Adipose tissue (tissue), 3 donors: ENCODE results near the gene ERN1. TPM values are rescaled to one million over a fixed set of nuclear protein-coding genes. Genes with fewer than 3 reads are reported as not detected.

ENCODE experiments used
- H3K27ac ChIP-seq: one replicate; pipeline ENCODE4 v1.5.1; 2013; ENCODE audit warnings: low read depth, low read length
- WGBS, 3 donors: extraction: QIAGEN DNeasy Blood & Tissue Kit; methylation state at CpG; one replicate each; pipeline ENCODE4 v1.1.7; 2013; 5-methylcytosine and 5-hydroxymethylcytosine counted together
- polyA plus RNA-seq, 3 donors: library from polyadenylated mRNA; stranded (reverse); fragments of 200-250 nt; gene quantifications; one replicate each; pipeline ENCODE4 v1.2.3, GENCODE V29; 2013
- donor health status: healthy with polysubstance abuse.
- donor health status: Bipolar disorder and iron deficiency.
- donor health status: healthy.

Gene ERN1
- polyA plus RNA-seq, 3 donors = 2.0 to 26.5 (median 9.3) TPM

- H3K27ac ChIP-seq = no peak overlapping the region
- 44 to 84% (median 44%) methylated on average over 13 of the region's 13 CpGs for WGBS, 3 donors
These were observed 123.4 kb downstream of the ERN1 start for GRCh38 chr17:64006361-64007088.

DNA sequence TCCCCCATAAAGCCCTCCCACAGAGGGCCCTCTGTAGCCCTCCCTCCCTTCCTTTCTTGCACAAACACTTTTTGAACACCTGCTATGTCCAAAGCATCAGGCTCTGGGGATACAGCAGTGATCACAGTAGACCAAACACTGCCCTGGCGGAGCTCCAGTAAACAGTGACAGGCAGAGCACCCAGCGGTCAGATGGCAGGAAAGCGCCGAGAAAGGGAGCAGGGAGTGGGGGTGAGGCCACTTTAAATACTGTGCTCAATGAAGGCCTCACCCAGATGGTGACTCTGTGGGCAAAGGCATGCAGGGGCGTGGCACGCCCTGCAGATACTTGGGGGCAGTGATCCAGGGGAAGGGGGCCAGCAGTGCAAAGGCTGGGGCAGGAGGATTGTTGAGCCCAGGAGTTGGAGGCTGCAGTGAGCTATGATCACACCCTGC lies 124.2 kb downstream of the ERN1 start:
- 36 to 54% (median 37%) methylated on average over 6 of the region's 6 CpGs for WGBS, 3 donors

DNA sequence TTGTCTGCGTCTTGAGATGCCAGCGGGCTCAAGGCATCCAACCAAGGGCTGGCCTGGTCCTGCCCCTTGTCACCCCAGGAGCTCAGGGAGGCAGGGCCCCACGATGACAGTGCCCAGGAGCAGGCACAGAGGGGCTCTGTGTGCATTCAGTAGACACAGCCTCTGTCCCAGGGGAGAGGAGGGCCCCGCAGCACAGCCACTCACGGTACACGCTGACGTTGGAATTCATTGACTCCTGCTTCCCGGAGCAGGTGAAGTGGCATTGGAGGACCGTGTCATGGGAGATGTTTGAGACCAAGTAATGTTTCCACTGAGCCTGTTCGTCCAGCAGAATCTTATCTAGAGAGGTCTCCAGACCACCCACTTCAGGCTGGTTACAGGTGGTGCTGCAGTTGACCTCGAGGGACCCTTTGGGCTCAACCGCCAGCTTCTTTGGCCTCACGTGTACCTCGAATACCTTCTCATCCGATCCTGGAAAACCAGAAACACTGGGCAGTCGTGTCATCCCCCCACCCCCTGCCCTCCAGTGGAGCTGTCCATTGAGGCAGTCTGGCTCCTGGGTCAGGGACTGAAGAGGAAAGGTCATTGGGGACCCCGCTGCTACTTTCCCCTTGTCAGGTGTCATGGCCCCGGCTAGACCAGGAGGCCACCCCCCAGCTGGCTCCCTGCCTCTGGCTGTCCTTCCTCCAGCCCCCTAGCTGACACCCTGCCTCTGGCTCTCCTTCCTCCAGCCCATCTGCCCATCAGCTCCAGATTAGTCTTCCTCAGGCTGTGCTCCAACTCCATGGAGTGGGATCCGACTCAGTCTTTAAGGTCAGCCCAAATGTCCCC lies 124.8 kb downstream of the ERN1 start:
- H3K27ac ChIP-seq = no peak overlapping the region
- WGBS, 3 donors = 77 to 78% (median 77%) methylated on average over 19 of the region's 19 CpGs

More for the DNA sequence above, 124.2 kb downstream of the ERN1 start:
- no peak overlapping the region for H3K27ac ChIP-seq

GRCh38 chr17:64004218-64004770 lies 125.7 kb downstream of the ERN1 start:
- no peak overlapping the region for H3K27ac ChIP-seq
- WGBS, 3 donors = 88 to 95% (median 92%) methylated on average over 7 of the region's 7 CpGs

DNA sequence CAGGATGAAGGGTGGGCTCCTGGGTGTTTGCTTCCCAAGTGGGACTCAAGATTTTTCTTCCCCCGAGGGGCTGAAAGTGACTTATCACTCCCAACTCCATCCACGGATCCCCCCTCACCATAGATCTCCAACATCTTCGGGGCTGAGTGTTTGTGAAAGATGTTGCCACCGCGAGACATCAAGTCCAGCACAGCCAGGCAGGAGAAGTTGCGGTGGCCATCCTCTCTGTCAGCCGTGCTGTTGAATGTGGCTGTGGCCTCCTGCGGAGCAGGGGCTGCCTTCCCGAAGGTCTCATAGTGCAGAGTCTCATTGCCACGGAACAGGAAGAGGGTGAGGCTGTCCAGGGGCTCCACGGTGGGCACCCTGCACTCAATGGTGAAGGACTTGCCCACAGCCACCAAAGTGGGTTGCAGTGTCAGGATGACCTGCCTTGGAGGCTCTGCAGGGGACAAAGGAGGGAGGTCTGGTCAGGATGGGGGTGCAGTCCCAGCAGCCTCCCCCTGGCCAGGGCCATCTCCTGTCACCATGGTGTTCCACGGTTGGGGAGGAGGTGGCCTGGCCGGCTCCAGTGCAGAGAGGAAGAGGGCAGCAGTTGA lies 126.3 kb downstream of the ERN1 start:
- 84 to 86% (median 84%) methylated on average over 13 of the region's 13 CpGs for WGBS, 3 donors
- no peak overlapping the region for H3K27ac ChIP-seq

DNA sequence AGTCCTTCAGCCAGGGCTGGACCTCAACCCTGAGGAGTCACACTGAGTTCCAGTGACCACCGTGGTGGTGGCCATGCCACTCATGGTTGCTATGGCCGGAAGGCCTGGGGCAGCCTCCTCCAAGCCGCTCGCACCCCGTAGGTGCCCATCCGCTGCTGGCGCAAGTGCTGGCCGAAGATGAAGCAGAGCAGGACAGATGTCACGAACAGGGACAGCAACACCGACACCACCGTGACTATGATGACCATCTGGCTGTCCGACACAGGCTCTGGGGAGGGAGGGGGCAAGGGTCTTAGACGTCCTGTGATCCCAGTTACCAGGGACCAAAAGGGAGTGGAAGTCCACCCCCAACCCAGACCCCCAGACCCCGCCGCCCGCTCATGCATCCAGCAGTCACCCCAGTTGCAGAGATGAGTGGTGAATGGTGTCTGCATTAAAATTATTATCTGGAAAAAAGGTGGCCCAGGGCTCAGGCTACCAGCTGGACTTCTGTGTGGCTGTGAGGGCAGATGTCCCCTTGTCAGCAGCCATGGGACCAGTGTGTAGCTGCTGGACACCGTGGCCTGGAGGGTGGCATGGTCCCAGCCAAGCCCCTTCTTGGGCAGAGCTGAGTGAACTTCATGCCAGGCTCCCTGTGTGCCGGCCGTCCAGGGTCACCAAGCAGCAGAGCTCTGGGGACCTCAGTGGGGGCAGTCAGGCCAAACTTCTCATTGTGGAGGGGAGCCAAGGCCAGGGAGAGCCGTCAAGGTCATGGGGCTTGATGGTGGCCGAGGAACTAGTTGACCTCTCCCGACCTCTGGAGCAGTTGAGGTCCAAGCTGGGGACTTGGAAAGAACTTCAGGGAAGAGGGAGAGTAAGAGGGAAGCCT lies 127.1 kb downstream of the ERN1 start:
- WGBS, 3 donors = 84 to 91% (median 87%) methylated on average over 21 to 22 of the region's 22 CpGs
- H3K27ac ChIP-seq = no peak overlapping the region

- H3K27ac ChIP-seq = no peak overlapping the region
- WGBS, 3 donors = 60 to 88% (median 64%) methylated on average over 14 of the region's 14 CpGs
These were observed 128.0 kb downstream of the ERN1 start for GRCh38 chr17:64001763-64002529.

GRCh38 chr17:64001091-64001579 lies 128.8 kb downstream of the ERN1 start:
- H3K27ac ChIP-seq = no peak overlapping the region
- WGBS, 3 donors = 72 to 91% (median 80%) methylated on average over 7 of the region's 7 CpGs

GRCh38 chr17:63999680-64000531 lies 130.0 kb downstream of the ERN1 start:
- 80 to 86% (median 83%) methylated on average over 24 to 25 of the region's 25 CpGs for WGBS, 3 donors

DNA sequence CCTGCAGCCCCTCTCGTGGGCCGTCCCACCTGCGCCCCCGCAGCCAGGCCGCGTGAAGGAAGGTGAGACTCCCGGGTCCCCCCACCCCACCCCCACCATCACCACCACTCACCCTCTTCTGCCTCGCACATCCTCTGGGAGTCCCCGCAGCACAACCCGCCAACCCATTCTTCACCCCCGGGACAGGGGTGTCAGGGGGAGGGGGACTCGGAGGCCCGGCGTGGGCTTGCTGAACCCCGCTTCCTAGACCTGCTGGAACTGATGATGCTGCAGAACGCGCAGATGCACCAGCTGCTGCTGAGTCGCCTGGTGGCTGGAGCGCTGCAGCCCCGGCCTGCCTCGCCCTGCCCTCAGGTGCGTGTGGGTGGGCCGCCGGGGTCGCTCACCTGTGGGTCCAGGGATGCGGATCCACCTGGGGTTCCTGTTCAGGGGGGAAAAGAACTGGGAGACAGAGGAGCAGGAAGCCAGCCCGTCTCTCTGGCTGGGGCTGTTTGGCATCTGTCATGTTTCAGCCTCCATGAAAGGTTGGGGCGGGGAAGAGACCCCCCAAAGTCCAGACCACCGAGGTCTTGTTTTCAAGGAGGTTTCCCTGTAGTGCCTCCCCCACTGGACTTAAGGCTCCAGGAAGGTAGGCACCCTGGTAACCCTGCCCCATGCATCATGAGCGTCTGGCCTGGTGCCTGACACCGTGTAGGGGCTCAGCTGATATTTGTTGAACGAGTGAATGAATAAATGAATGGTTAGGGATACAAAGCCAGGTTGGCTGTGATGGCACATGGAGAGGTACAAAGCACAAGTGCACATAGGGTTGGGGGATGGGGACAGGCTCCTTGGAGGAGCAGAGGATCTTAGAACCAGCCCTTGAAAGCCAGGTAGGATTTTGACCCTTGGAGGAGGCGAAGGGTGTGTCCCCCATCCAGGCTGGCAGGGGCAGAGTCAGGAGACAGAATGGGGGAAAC lies 130.9 kb downstream of the ERN1 start:
- WGBS, 3 donors = 19 to 31% (median 20%) methylated on average over 24 to 33 of the region's 33 CpGs
- H3K27ac ChIP-seq = no peak overlapping the region

More at GRCh38 chr17:63999680-64000531, 130.0 kb downstream of the ERN1 start:
- no peak overlapping the region for H3K27ac ChIP-seq

- WGBS, 3 donors = 1 to 2% (median 1%) methylated on average over 30 to 43 of the region's 43 CpGs
- H3K27ac ChIP-seq = no peak within 1 kb of the TSS
These were observed 131.8 kb downstream of the ERN1 start, which contains the start of gene PRR29 for GRCh38 chr17:63998050-63998720. PRR29 (plus strand) TSS chr17:63998351; CDS start chr17:63998365, 14 bp downstream.

DNA sequence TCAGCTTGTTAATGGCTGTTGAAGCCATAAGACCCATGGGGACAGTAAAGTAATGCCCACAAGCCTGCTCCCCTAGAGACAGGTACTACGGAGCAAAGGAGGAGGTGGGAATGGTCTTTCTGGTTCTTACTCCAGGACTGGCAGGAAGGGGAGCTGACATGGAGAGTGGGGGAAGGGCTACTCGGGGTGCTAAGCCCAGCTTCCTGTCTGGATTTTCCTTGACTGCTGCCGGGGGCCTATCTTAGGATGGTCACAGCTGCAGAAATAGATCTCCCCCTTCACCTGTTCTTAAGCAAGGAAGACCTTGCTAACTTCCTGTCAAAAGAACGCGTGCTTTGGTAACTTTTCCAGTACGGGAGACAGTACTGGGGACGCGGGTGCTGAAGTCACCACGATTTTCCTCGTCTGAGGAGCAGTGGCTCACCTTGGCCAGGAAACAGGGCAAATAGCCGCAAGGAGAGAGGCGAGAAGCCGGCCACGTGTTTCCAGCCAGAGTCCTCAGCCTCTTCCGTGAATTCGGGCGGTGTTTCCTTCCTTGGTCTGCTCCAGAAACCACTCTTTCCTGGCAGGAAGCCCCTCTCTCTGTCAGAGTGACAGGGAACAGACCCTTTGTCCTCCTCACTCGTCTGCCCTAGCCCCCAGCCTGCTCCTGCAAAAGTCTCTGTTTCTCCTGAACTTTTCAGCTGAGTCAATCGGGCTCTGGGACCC lies 132.4 kb downstream of the ERN1 start:
- 14 to 22% (median 16%) methylated on average over 18 to 19 of the region's 19 CpGs for WGBS, 3 donors
- no peak overlapping the region for H3K27ac ChIP-seq

GRCh38 chr17:63996430-63997182 lies 133.3 kb downstream of the ERN1 start:
- WGBS, 3 donors = 92 to 95% (median 93%) methylated on average over 11 of the region's 11 CpGs
- no peak overlapping the region for H3K27ac ChIP-seq
